ENCODE measurements around the gene PDYN. TPM values are rescaled to one million over a fixed set of nuclear protein-coding genes. Genes with fewer than 3 reads are reported as not detected.

Gene PDYN
- total RNA-seq, 2 donors from 2014 or later = not detected

- no peaks in the 10 kb centered on the region for H3K9me3 ChIP-seq
- DNase-seq (ENCODE audit: low spot score) (no peak), ATAC-seq (ENCODE audit: insufficient number of reproducible peaks, low FRiP score, low read depth) (no peak)
- no peaks in the 10 kb centered on the region for H3K36me3 ChIP-seq
- peaks cover 4 to 11% of the 10 kb centered on the region in 2 donors for H3K4me1 ChIP-seq (ENCODE audit: control insufficient read depth in 1 of 2, low read depth in 2 of 2)
- TF ChIP-seq CTCF (IDR thresholded peaks at IDR 0.05) = no peak
- H3K27me3 ChIP-seq (replicated peaks; ENCODE audit: insufficient read depth) = no peaks in the 10 kb centered on the region
- H3K4me3 ChIP-seq = no peak overlapping the region
- no peak overlapping the region for H3K27ac ChIP-seq
Observed at GRCh38 chr20:1943275-1944002, 50.4 kb downstream of the PDYN start.

- H3K4me1 ChIP-seq (ENCODE audit: control insufficient read depth in 1 of 2, low read depth in 2 of 2) = peaks cover 4 to 11% of the 10 kb centered on the region in 2 donors
- ATAC-seq (ENCODE audit: insufficient number of reproducible peaks, low FRiP score, low read depth) = no peak
- DNase-seq (ENCODE audit: low spot score) = no peak
- no peaks in the 10 kb centered on the region for H3K27me3 ChIP-seq (replicated peaks; ENCODE audit: insufficient read depth)
- peaks cover under 1% of the 10 kb centered on the region for H3K36me3 ChIP-seq
- no peak overlapping the region for H3K27ac ChIP-seq
- no peak overlapping the region for H3K4me3 ChIP-seq
- TF ChIP-seq CTCF (IDR thresholded peaks at IDR 0.05) = no peak
- H3K9me3 ChIP-seq = no peaks in the 10 kb centered on the region
Observed at GRCh38 chr20:1942486-1943274, 51.2 kb downstream of the PDYN start.

- no peak overlapping the region for H3K27ac ChIP-seq
- H3K27me3 ChIP-seq (replicated peaks; ENCODE audit: insufficient read depth) = no peaks in the 10 kb centered on the region
- DNase-seq (ENCODE audit: low spot score) (no peak), ATAC-seq (ENCODE audit: insufficient number of reproducible peaks, low FRiP score, low read depth) (no peak)
- no peak overlapping the region for H3K4me3 ChIP-seq
- peaks cover 6% of the 10 kb centered on the region for H3K36me3 ChIP-seq
- no peaks in the 10 kb centered on the region for H3K9me3 ChIP-seq
- TF ChIP-seq CTCF (IDR thresholded peaks at IDR 0.05) = no peak
- H3K4me1 ChIP-seq (ENCODE audit: control insufficient read depth in 1 of 2, low read depth in 2 of 2) = peaks cover 0 to 6% of the 10 kb centered on the region in 2 donors
Observed at GRCh38 chr20:1942061-1942460, 51.8 kb downstream of the PDYN start.

GRCh38 chr20:1941226-1941625 is 52.6 kb downstream of the PDYN start:
- no peak for TF ChIP-seq CTCF (IDR thresholded peaks at IDR 0.05)
- no peaks in the 10 kb centered on the region for H3K27me3 ChIP-seq (replicated peaks; ENCODE audit: insufficient read depth)
- H3K4me3 ChIP-seq = no peak overlapping the region
- no peak overlapping the region for H3K27ac ChIP-seq
- peaks cover 6% of the 10 kb centered on the region for H3K36me3 ChIP-seq
- H3K4me1 ChIP-seq (ENCODE audit: control insufficient read depth in 1 of 2, low read depth in 2 of 2) = no peaks in the 10 kb centered on the region
- H3K9me3 ChIP-seq = no peaks in the 10 kb centered on the region
- DNase-seq (ENCODE audit: low spot score) (no peak), ATAC-seq (ENCODE audit: insufficient number of reproducible peaks, low FRiP score, low read depth) (no peak)

- H3K27me3 ChIP-seq (replicated peaks; ENCODE audit: insufficient read depth) = no peaks in the 10 kb centered on the region
- TF ChIP-seq CTCF (IDR thresholded peaks at IDR 0.05) = no peak
- DNase-seq (ENCODE audit: low spot score) (no peak), ATAC-seq (ENCODE audit: insufficient number of reproducible peaks, low FRiP score, low read depth) (no peak)
- no peak overlapping the region for H3K27ac ChIP-seq
- no peak overlapping the region for H3K4me3 ChIP-seq
- no peaks in the 10 kb centered on the region for H3K9me3 ChIP-seq
- no peaks in the 10 kb centered on the region for H3K4me1 ChIP-seq (ENCODE audit: control insufficient read depth in 1 of 2, low read depth in 2 of 2)
- H3K36me3 ChIP-seq = peaks cover 6% of the 10 kb centered on the region
Observed at GRCh38 chr20:1940581-1940980, 53.3 kb downstream of the PDYN start.
